GM19023 (cell line): ENCODE measurements around the gene CRYZL1.
"Not testable (repeated sequence)": the region's sequence is repeated elsewhere in the genome, so short reads cannot be mapped to it uniquely, and the experiment has no call there.

ENCODE experiments used
- ATAC-seq: cut with Tn5 transposase; IDR thresholded peaks from one replicate; pipeline ENCODE4 v1.9.1; 2021; ENCODE audit warnings: mild to moderate bottlenecking, moderate library complexity; ENCODE audit not compliant: unreplicated experiment

Gene CRYZL1

GRCh38 chr21:33641352-33642026, at the start of gene CRYZL1:
TSS of gene CRYZL1 (minus strand) at chr21:33641741. CDS start at chr21:33631551, 10,190 bp downstream.
- ATAC-seq = peak; percentile 80

- no peak for ATAC-seq
Observed at GRCh38 chr21:33690874-33691273, 49.3 kb upstream of the CRYZL1 start.

GRCh38 chr21:33688353-33688752, 46.8 kb upstream of the CRYZL1 start:
- ATAC-seq = no peak

- no peak for ATAC-seq
Observed at GRCh38 chr21:33687634-33688033, 46.1 kb upstream of the CRYZL1 start.

- ATAC-seq = no peak
Observed at GRCh38 chr21:33686386-33686785, 44.8 kb upstream of the CRYZL1 start.

GRCh38 chr21:33685613-33686197, 44.2 kb upstream of the CRYZL1 start:
- ATAC-seq = no peak

GRCh38 chr21:33684923-33685560, 43.5 kb upstream of the CRYZL1 start:
- no peak for ATAC-seq

- no peak for ATAC-seq
Observed at GRCh38 chr21:33684068-33684467, 42.5 kb upstream of the CRYZL1 start.

- ATAC-seq = no peak
Observed at GRCh38 chr21:33682992-33683627, 41.6 kb upstream of the CRYZL1 start.

- ATAC-seq = no peak
Observed at GRCh38 chr21:33680870-33681269, 39.3 kb upstream of the CRYZL1 start.

- no peak for ATAC-seq
Observed at GRCh38 chr21:33677450-33677849, 35.9 kb upstream of the CRYZL1 start.

GRCh38 chr21:33676666-33677065, 35.1 kb upstream of the CRYZL1 start:
- ATAC-seq = not testable (repeated sequence)

- ATAC-seq = no peak
Observed at GRCh38 chr21:33674226-33674625, 32.7 kb upstream of the CRYZL1 start.

- ATAC-seq = no peak
Observed at GRCh38 chr21:33673473-33673872, 31.9 kb upstream of the CRYZL1 start.

GRCh38 chr21:33670076-33670978, 28.8 kb upstream of the CRYZL1 start:
- ATAC-seq = no peak

- no peak for ATAC-seq
Observed at GRCh38 chr21:33668620-33669019, 27.1 kb upstream of the CRYZL1 start.

- no peak for ATAC-seq
Observed at GRCh38 chr21:33668180-33668579, 26.6 kb upstream of the CRYZL1 start.

- no peak for ATAC-seq
Observed at GRCh38 chr21:33667636-33668035, 26.1 kb upstream of the CRYZL1 start.

GRCh38 chr21:33666153-33666552, 24.6 kb upstream of the CRYZL1 start:
- ATAC-seq = no peak

GRCh38 chr21:33664135-33664534, 22.6 kb upstream of the CRYZL1 start:
- ATAC-seq = no peak

GRCh38 chr21:33663241-33663640, 21.7 kb upstream of the CRYZL1 start:
- ATAC-seq = no peak
